ENCODE measurements around the gene TNIP2.

DNA sequence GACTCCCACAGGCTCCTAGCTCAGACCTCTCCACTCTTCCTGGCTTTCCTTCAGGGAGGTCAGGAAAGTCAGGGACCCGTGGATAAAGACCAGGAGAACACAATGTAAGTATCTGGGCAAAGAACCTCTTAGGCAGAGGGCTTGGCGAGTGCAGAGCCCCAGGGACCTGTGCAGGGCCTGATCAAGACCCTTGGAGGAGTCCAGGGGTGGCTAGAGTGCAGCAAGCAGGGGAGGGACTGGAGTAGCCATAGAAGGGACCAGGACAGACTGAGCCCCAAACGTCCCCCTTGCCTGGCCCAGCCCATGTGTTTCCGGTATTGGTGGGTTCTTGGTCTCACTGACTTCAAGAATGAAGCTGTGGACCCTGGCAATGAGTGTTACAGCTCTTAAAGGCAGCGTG, 5.9 kb upstream of the TNIP2 start:
- TF ChIP-seq, protein P1, sequence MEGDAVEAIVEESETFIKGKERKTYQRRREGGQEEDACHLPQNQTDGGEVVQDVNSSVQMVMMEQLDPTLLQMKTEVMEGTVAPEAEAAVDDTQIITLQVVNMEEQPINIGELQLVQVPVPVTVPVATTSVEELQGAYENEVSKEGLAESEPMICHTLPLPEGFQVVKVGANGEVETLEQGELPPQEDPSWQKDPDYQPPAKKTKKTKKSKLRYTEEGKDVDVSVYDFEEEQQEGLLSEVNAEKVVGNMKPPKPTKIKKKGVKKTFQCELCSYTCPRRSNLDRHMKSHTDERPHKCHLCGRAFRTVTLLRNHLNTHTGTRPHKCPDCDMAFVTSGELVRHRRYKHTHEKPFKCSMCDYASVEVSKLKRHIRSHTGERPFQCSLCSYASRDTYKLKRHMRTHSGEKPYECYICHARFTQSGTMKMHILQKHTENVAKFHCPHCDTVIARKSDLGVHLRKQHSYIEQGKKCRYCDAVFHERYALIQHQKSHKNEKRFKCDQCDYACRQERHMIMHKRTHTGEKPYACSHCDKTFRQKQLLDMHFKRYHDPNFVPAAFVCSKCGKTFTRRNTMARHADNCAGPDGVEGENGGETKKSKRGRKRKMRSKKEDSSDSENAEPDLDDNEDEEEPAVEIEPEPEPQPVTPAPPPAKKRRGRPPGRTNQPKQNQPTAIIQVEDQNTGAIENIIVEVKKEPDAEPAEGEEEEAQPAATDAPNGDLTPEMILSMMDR (conservative IDR thresholded peaks at IDR 0.05; ENCODE audit: low read depth, low read length) = no peak
- no peak for TF ChIP-seq EZH2 (IDR thresholded peaks at IDR 0.05; ENCODE audit: borderline replicate concordance, low read depth, low read length, poor library complexity, severe bottlenecking)

Data from A673 (cell line).